HepG2 (cell line): ENCODE results near the gene CMKLR1.

Experiments used
- CTCF ChIP-seq: sonication (generic); formaldehyde crosslinking; IDR thresholded peaks from 2 replicates; pipeline ENCODE4 v1.5.0; 2020; ENCODE audit warnings: mild to moderate bottlenecking, missing genetic modification reagents, moderate library complexity
- ELF1 ChIP-seq: sonication (generic); formaldehyde crosslinking; IDR thresholded peaks from 2 replicates; pipeline ENCODE4 v1.4.0; 2020; ENCODE audit warnings: missing genetic modification reagents
- FOSL1 ChIP-seq: sonication (generic); formaldehyde crosslinking; IDR thresholded peaks from 2 replicates; pipeline ENCODE4 v1.9.0; 2021; ENCODE audit warnings: missing genetic modification reagents, borderline replicate concordance
- MXI1 ChIP-seq: IDR thresholded peaks from 3 replicates; pipeline ENCODE4 v1.6.1; 2012; ENCODE audit warnings: low read depth, low read length, inconsistent platforms, borderline replicate concordance
- TRAFD1 ChIP-seq: sonication (generic); formaldehyde crosslinking; IDR thresholded peaks from 2 replicates; pipeline ENCODE4 v1.5.1; 2020; ENCODE audit warnings: missing genetic modification reagents, mild to moderate bottlenecking, borderline replicate concordance
- ZC3H13 ChIP-seq: sonication (generic); formaldehyde crosslinking; IDR thresholded peaks from 2 replicates; pipeline ENCODE4 v1.8.1; 2023; ENCODE audit warnings: mild to moderate bottlenecking, missing genetic modification reagents, moderate library complexity
- ZNF12 ChIP-seq: sonication (generic); formaldehyde crosslinking; IDR thresholded peaks from 2 replicates; pipeline ENCODE4 v1.5.0; 2020; ENCODE audit warnings: missing genetic modification reagents

- TF ChIP-seq ZNF12 (CRISPR knock-in tag) (no peak), FOSL1 (no peak), MXI1 (no peak), TRAFD1 (no peak), CTCF (peak; percentile 38), ELF1 (CRISPR knock-in tag) (no peak), ZC3H13 (CRISPR knock-in tag) (no peak)
Measured at GRCh38 chr12:108337235-108338223, 1.6 kb downstream of the CMKLR1 start.
